Measurements from ENCODE around the gene NFE2L2.
A peak's percentile ranks its signal among the peaks of the same experiment; 100 is the strongest.
"Not testable (repeated sequence)": the region's sequence is repeated elsewhere in the genome, so short reads cannot be mapped to it uniquely, and the experiment has no call there.

The NFE2L2 gene

GRCh38 chr2:177211169-177211568 lies 53.4 kb downstream of the NFE2L2 start:
- Histone ChIP-seq H3K4me1 (ENCODE audit: low read length) (peaks cover 34% of the 10 kb centered on the region), H3K27ac (ENCODE audit: low read length) (peak overlapping the region; percentile 86), H4K20me1 (ENCODE audit: insufficient read depth, low read length) (peaks cover 28% of the 10 kb centered on the region), H3K9ac (ENCODE audit: low read length) (peak overlapping the region; percentile 85), H3K9me3 (ENCODE audit: insufficient read depth, low read length) (no peaks in the 10 kb centered on the region), H2AFZ (ENCODE audit: low read depth, low read length) (no peak overlapping the region), H3K36me3 (replicated peaks; ENCODE audit: low read depth, low read length) (peaks cover 27% of the 10 kb centered on the region), H3K79me2 (ENCODE audit: low read length) (peaks cover 54% of the 10 kb centered on the region), H3K4me2 (ENCODE audit: low read length) (peak overlapping the region; percentile 76), H3K27me3 (ENCODE audit: low read depth, low read length) (no peaks in the 10 kb centered on the region), H3K4me3 (ENCODE audit: low read length) (peak overlapping the region; percentile 80)
- TF ChIP-seq, protein P1, sequence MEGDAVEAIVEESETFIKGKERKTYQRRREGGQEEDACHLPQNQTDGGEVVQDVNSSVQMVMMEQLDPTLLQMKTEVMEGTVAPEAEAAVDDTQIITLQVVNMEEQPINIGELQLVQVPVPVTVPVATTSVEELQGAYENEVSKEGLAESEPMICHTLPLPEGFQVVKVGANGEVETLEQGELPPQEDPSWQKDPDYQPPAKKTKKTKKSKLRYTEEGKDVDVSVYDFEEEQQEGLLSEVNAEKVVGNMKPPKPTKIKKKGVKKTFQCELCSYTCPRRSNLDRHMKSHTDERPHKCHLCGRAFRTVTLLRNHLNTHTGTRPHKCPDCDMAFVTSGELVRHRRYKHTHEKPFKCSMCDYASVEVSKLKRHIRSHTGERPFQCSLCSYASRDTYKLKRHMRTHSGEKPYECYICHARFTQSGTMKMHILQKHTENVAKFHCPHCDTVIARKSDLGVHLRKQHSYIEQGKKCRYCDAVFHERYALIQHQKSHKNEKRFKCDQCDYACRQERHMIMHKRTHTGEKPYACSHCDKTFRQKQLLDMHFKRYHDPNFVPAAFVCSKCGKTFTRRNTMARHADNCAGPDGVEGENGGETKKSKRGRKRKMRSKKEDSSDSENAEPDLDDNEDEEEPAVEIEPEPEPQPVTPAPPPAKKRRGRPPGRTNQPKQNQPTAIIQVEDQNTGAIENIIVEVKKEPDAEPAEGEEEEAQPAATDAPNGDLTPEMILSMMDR (IDR thresholded peaks at IDR 0.05; ENCODE audit: low read depth, low read length), result no peak
- TF ChIP-seq EZH2phosphoT487 (IDR thresholded peaks at IDR 0.05; ENCODE audit: low read depth), result no peak

DNA sequence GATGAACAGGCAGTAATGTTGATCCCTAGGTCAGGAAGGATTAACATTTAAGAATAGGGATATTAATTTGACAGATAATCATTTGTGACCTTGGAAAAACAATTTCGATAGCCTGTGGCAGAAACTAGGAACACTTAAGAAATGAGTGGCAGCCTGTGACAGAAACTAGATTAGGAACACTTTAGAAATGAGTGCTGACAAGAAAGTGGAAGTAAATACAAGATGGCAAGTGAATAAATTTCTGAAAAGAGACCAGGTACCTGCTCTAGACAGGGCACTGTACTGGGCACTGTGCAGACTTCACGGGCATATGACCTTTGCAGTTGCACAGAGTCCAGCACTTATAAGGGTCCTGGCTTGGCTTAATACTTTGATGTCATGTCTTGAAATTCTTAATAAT lies 57.4 kb downstream of the NFE2L2 start:
- Histone ChIP-seq H4K20me1 (ENCODE audit: insufficient read depth, low read length) (no peaks in the 10 kb centered on the region), H3K27me3 (ENCODE audit: low read depth, low read length) (no peaks in the 10 kb centered on the region), H3K9me3 (ENCODE audit: insufficient read depth, low read length) (no peaks in the 10 kb centered on the region), H3K9ac (ENCODE audit: low read length) (peak overlapping the region; percentile 12; the same call in 1 of the 2 replicates), H3K4me2 (ENCODE audit: low read length) (peak overlapping the region; percentile 79), H3K27ac (ENCODE audit: low read length) (peak overlapping the region; percentile 60), H3K4me1 (ENCODE audit: low read length) (peaks cover 30% of the 10 kb centered on the region), H2AFZ (ENCODE audit: low read depth, low read length) (no peak overlapping the region), H3K79me2 (ENCODE audit: low read length) (peaks cover 17% of the 10 kb centered on the region), H3K36me3 (replicated peaks; ENCODE audit: low read depth, low read length) (peaks cover 4% of the 10 kb centered on the region), H3K4me3 (ENCODE audit: low read length) (peak overlapping the region; percentile 58)
- no peak for TF ChIP-seq EZH2phosphoT487 (IDR thresholded peaks at IDR 0.05; ENCODE audit: low read depth)
- TF ChIP-seq, protein P1 (IDR thresholded peaks at IDR 0.05; ENCODE audit: low read depth, low read length), result no peak

DNA sequence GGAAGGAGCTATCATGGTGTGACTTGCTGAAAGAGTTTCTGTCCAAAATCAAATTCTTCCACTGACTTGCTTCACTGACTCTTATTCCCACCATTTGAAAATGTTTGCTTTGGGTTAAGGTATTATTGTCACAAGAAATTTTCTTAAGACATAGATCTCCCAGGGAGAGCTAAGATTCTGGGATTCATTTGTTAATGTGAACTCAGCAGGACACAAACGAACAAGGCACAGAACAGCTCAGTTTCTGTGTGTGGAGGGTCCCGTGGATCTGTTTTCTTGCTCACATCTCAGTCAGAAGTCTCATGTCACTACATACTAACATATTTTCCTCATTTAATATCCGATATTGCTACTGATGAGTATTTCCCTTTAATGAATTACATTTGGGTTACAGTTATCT lies 60.1 kb downstream of the NFE2L2 start:
- no peak for TF ChIP-seq EZH2phosphoT487 (IDR thresholded peaks at IDR 0.05; ENCODE audit: low read depth)
- TF ChIP-seq, protein P1 (IDR thresholded peaks at IDR 0.05; ENCODE audit: low read depth, low read length), result no peak
- Histone ChIP-seq H3K27me3 (ENCODE audit: low read depth, low read length) (no peaks in the 10 kb centered on the region), H3K4me2 (ENCODE audit: low read length) (no peak overlapping the region), H2AFZ (ENCODE audit: low read depth, low read length) (no peak overlapping the region), H3K4me3 (ENCODE audit: low read length) (no peak overlapping the region), H4K20me1 (ENCODE audit: insufficient read depth, low read length) (no peaks in the 10 kb centered on the region), H3K9me3 (ENCODE audit: insufficient read depth, low read length) (no peaks in the 10 kb centered on the region), H3K36me3 (replicated peaks; ENCODE audit: low read depth, low read length) (peaks cover 4% of the 10 kb centered on the region), H3K27ac (ENCODE audit: low read length) (no peak overlapping the region), H3K4me1 (ENCODE audit: low read length) (peaks cover 23% of the 10 kb centered on the region), H3K79me2 (ENCODE audit: low read length) (no peaks in the 10 kb centered on the region), H3K9ac (ENCODE audit: low read length) (no peak overlapping the region)

DNA sequence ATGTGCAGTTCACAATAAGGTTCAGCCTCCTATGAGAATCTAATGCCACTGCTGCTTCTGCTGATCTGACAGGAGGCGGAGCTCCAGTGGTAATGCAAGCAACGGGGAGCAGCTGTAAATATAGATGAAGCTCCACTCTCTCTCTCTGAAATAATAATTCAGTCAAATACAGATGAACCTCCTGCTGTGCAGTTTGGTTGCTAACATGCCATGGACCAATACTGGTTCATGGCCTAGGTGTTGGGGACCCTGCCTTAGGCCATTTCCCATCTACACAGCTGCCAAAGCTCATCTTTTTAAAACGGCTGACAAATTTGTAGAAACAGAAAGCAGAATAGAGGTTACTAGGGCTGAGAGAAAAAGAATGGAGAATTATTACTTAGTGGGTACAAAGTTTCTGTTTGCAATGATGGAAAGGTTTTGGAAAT lies 62.6 kb downstream of the NFE2L2 start:
- H3K4me2 ChIP-seq (ENCODE audit: low read length), result no peak overlapping the region
- peaks cover 11% of the 10 kb centered on the region for H3K4me1 ChIP-seq (ENCODE audit: low read length)
- TF ChIP-seq EZH2phosphoT487 (IDR thresholded peaks at IDR 0.05; ENCODE audit: low read depth), result no peak
- TF ChIP-seq, protein P1 (IDR thresholded peaks at IDR 0.05; ENCODE audit: low read depth, low read length), result no peak
- no peak overlapping the region for H3K9ac ChIP-seq (ENCODE audit: low read length)
- no peak overlapping the region for H3K27ac ChIP-seq (ENCODE audit: low read length)
- H3K79me2 ChIP-seq (ENCODE audit: low read length), result no peaks in the 10 kb centered on the region
- no peaks in the 10 kb centered on the region for H3K36me3 ChIP-seq (replicated peaks; ENCODE audit: low read depth, low read length)
- H3K27me3 ChIP-seq (ENCODE audit: low read depth, low read length), result no peaks in the 10 kb centered on the region
- no peak overlapping the region for H2AFZ ChIP-seq (ENCODE audit: low read depth, low read length)
- H3K9me3 ChIP-seq (ENCODE audit: insufficient read depth, low read length), result no peaks in the 10 kb centered on the region
- H4K20me1 ChIP-seq (ENCODE audit: insufficient read depth, low read length), result no peaks in the 10 kb centered on the region
- H3K4me3 ChIP-seq (ENCODE audit: low read length), result no peak overlapping the region

DNA sequence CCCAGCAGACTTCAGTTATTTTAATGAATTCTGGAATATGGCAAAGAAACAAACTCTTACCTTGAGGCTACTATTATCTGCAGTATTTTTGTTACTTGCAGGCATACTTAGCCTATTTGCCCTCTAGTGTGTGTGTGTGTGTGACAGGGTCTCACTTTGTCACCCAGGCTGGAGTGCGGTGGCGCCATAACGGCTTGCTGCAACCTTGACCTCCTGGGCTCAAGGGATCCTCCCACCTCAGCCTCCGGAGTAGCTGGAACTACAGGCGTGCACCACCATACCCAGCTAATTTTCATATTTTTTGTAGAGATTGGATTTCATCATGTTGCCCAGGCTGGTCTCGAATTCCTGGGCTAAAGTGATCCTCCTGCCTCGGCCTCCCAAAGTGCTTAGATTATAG lies 64.1 kb downstream of the NFE2L2 start:
- not testable (repeated sequence) for H3K79me2 ChIP-seq (ENCODE audit: low read length); H3K4me1 ChIP-seq (ENCODE audit: low read length); H3K9me3 ChIP-seq (ENCODE audit: insufficient read depth, low read length); H3K27me3 ChIP-seq (ENCODE audit: low read depth, low read length); H4K20me1 ChIP-seq (ENCODE audit: insufficient read depth, low read length); H3K36me3 ChIP-seq (replicated peaks; ENCODE audit: low read depth, low read length); H3K9ac ChIP-seq (ENCODE audit: low read length); H2AFZ ChIP-seq (ENCODE audit: low read depth, low read length); H3K4me3 ChIP-seq (ENCODE audit: low read length); H3K4me2 ChIP-seq (ENCODE audit: low read length); H3K27ac ChIP-seq (ENCODE audit: low read length)
